HuH-7.5 (cell line): ENCODE data around the gene INHBE.
"Not testable (repeated sequence)": the region's sequence is repeated elsewhere in the genome, so short reads cannot be mapped to it uniquely, and the experiment has no call there.

ENCODE experiments used
- DNase-seq: peaks from one replicate; pipeline ENCODE4 v3.0.0; 2011; ENCODE audit warnings: low spot score

The INHBE gene

GRCh38 chr12:57454566-57455373, at the start of gene INHBE:
Gene INHBE, plus strand, starts transcription at chr12:57455307. Its CDS starts 230 bp downstream, at chr12:57455537.
- DNase-seq: no peak

GRCh38 chr12:57410534-57410933, 44.6 kb upstream of the INHBE start:
- DNase-seq: no peak

DNA sequence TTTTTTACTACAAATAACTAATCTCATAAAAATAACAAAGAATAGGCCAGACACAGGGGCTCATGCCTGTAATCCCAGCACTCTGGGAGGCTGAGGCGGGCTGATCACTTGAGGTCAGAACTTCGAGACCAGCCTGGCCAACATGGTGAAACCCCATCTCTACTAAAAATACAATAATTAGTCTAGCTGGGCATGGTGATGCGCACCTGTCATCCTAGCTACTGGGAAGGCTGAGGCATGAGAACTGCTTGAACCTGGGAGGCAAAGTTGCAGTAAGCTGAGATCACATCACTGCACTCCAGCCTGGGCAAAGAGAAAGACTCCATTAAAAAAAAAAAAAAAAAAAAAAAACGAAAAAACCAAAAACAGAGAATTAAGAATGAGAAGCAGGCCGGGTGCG, 40.9 kb upstream of the INHBE start:
- DNase-seq: not testable (repeated sequence)

DNA sequence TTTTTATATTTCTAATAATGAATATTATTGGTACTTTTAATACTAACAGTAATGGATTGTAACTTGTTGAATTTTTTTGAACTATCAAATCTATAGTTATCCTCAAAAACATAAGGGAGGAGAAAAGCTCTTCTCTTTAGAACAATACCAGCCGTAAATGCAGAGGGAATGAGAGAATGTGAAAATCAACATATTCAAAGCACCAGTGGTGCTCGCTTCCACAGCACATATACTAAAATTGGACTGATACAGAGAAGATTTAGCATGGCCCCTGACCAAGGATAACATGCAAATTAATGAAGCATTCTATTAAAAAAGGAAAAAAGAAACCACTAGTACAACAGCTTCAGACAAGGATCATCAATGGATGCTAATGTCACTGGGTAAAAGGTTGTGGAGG, 40.0 kb upstream of the INHBE start:
- DNase-seq: no peak

DNA sequence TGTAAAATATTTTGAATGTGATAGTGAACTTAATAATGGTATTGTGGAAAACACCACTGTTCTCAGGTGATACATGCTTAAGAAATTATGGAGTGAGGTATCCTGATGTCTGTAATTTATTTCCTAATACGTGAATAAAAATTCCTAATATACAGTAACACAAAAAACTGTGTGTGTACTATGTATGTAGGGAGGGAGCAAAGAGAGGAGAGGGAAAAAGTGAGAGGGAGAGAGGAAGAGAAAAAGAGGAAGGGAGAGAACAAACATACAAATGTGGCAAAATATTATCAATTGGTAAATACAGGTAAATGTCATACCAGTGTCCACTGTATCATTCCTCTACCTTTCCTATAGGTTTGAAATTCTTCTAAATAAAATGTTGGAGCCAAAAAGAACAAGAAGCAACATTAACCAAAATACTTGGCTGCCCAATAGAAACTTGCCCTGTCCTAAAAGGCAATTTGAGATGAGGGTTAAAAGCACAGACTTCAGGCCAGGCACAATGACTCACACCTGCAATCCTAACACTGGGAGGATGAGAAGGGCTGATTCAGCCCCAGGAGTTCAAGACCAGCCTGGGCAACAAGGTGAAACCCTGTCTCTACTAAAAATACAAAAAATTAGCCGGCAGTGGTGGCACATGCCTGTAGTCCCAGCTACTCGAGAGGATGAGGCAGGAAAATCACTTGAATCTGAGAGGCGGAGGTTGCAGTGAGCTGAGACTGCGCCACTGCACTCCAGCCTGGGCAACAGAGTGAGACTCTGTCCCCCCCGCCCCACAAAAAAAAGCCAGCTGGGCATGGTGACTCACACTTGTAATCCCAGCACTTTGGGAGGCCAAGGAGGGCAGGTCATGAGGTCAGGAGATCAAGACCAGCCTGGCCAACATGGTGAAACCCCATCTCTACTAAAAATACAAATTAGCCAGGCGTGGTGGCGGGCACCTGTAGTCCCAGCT, 38.8 kb upstream of the INHBE start:
- no peak for DNase-seq

DNA sequence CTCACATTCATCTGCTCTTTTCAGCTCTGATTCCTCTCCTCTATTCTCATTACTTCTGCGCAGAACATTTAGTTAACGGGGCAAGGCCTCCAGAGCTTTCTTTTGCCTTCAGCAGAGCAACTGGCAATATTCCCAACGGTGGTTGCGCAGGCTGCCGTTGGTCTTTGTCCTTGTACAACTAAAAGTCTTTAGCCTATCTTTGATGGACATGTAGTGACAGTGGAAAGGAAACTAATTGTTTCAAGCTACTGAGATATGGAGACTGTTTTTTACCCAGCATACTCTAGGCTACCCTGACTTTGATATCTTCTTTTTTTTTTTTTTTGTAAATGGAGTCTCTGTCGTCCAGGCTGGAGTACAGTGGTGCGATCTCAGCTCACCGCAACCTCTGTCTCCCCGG, 36.9 kb upstream of the INHBE start:
- DNase-seq: no peak

DNA sequence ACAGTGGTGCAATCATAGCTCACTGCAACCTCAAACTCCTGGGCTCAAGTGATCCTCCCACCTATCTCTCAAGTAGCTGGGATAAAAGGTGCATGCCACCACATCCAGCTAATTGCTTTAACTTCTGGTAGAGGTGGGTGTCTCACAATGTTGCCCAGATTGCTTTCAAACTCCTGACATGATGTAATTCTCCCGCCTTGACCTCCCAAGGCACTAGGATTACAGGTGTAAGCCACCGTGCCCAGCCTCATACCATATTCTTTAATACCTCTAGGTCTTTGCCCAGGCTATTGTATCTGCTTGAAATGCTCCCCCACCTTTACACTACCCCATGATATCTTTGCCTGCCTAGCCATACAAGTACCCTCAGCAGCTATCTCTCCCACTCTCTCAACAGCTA, 35.6 kb upstream of the INHBE start:
- DNase-seq: no peak

DNA sequence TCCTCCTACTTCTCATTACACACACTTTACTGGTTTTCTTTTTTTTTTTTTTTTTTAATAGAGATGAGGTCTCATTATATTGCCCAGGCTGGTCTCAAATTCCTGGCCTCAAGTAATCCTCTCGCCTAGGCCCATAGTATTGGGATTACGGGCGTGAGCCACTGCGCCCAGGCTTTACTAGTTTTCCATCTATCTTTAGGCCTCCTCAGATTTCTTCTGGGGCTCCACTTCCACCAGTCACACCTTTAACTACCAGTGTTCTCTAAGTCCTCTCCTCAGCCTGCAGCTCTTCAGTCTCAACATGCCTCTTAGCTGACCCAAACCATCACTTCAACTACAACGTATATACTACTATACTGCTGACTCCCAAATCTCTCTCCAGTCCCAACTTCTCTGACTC, 34.6 kb upstream of the INHBE start:
- DNase-seq: no peak

GRCh38 chr12:57426948-57427347, 28.2 kb upstream of the INHBE start:
- not testable (repeated sequence) for DNase-seq

GRCh38 chr12:57428965-57429364, 26.1 kb upstream of the INHBE start:
- DNase-seq: no peak

DNA sequence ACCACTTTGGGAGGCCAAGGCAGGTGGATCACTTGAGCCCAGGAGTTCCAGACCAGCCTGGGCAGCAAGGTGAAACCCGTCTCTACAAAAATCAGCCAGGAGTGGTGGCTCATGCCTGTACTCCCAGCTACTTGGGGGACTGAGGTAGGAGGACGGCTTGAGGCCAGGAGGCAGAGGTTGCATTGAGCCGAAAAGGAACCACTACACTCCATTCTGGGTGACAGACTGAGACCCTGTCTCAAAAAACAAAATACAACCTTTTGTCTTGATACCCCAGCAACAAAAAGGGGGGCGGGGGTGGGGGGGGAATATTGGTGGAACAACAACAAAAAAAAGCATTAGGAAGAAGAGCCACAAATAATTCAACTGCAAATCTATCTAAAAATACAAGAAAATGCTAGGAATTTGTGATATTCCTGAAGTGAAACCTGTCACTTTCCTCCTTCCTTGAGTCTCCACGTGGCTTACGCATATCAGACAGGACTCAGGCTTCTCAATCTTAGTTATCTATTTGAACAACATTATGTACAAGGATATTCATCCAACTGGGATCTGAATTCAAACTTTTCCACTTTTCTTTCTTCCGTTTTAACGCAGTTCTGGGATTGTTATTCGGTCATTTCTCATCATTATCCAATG, 25.5 kb upstream of the INHBE start:
- peak; percentile 20 for DNase-seq

DNA sequence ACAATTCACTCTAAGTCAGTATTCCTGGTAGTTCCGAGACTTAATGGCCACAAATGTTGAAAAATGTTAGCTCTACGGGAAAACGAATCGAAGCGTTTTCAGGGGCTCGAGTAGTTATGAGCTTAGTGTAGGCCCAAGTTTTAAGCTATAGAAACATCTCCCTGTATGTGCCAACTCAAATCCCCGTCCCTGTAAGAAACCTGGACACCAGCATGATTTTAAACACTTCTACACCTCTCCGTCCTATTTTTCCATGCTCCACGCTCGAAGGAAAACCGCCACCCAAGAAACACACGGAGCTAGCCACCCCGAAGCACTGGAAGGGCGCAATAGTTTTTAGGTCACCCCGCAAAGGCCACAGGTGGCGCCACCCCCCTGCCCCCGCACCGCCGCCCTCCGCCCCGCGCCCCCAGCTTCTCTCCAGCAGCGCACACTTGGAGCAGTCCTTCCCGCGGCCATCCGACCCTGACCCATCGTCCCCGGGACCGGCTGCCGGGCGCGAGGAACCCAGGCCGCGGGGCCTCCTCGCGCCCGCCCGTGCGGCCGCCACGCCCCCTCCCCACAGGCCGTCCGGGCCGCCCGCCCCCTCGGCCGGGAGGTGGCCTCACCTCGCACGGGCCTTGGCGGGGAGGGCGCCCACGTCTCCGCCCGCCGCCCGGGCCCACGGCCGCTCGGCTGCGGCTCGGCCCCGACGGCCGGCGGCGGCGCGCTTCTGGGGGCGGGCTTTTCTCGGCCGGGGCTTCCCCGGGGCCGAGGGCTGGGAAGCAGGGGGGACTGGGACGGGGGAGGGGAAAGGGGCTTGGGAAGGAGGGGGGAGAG, 24.8 kb upstream of the INHBE start:
- DNase-seq: peak; percentile 44

DNA sequence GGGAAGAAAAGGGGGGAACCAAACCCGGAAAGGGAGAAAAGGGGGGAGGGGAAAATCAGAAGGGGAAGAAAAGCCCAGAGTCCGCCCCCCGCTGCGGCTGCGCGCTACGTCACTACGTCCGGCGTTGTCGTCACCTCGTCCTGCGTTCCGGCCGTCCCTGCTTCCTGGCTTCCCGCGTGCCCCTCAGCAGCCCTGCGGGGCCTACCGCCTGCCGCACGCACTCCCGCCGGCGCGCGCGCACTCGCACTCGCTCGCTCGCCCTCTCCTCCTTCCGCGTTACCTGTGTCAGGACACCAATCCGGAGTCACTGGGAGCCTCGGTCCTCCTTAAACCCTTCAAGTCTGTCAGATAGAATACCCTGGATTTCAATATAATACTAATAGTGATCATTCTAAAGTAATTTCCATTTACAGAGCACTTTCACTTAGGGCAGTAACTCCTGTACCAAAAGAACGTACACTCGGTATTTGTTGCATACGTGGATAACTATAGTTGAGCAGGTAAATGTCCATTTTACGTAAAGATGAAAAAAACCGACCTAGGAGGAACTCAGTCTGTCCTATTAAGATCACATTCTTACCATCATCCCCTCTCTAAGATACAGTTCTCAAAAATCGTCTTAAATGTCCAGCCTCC, 24.1 kb upstream of the INHBE start, which contains the start of gene R3HDM2:
TSS of gene R3HDM2 (minus strand) at position 113 of the 636 bp plus-strand sequence. CDS start 120,615 bp downstream, outside the sequence.
- peak; percentile 98 for DNase-seq

- no peak for DNase-seq
These were observed 23.4 kb upstream of the INHBE start for GRCh38 chr12:57431654-57432188.

GRCh38 chr12:57433370-57433769, 21.7 kb upstream of the INHBE start:
- no peak for DNase-seq

- no peak for DNase-seq
These were observed 20.4 kb upstream of the INHBE start, which contains the start of gene INHBC for GRCh38 chr12:57434517-57435223. Gene INHBC, plus strand, starts transcription at chr12:57434784. Its CDS starts 103 bp downstream, at chr12:57434887.

- DNase-seq: no peak
These were observed 19.8 kb upstream of the INHBE start for GRCh38 chr12:57435293-57435692.

DNA sequence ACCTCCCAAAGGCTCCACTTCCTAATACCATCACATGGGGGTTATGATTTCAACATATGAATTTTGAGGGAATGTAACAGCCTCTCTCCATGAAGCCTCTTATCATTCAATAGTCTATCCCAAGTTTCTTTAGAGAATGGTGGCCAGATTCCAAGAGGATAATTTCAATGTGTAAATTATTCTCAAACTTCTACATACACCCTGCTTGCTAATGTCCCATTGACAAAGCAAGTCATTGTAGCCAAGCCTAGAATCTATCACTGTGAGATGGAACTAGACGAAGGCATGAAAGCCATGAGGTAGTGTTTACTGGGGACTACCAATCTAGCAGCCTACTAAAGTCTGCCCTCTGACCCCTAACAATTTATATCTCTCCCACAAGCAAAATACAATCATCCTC, 16.7 kb upstream of the INHBE start:
- no peak for DNase-seq

GRCh38 chr12:57439762-57440266, 15.3 kb upstream of the INHBE start:
- no peak for DNase-seq

DNA sequence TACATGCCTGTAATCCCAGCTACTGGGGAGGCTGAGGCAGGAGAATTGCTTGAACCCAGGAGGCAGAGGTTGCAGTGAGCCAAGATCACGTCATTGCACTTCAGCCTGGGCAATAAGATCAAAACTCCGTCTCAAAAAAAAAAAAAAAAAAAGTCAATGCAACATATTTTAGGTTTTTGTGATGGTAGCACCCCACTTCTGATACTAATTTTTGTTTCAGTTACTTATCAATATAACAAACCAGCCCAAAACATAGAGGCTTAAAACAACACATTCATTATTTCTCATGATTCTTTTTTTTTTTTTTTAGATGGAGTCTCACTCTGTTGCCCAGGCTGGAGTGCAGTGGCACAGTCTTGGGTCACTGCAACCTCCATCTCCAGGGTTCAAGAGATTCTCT, 13.7 kb upstream of the INHBE start:
- DNase-seq: not testable (repeated sequence)
